HT-29 (cell line): ENCODE results near the gene TCEAL6. TPM values are rescaled to one million over a fixed set of nuclear protein-coding genes. Genes with fewer than 3 reads are reported as not detected.
"Not testable (repeated sequence)": the region's sequence is repeated elsewhere in the genome, so short reads cannot be mapped to it uniquely, and the experiment has no call there.

Source experiments
- DNase-seq: peaks from one replicate; pipeline ENCODE4 v3.0.0-alpha.2; 2015; ENCODE audit warnings: low spot score
- total RNA-seq: library from RNA; depleted of rRNA; stranded (reverse); fragments of >200 nt; shearing (Covaris generic); gene quantifications from 2 replicates; pipeline ENCODE4 v1.2.3, GENCODE V29; 2014; rRNA removed

TCEAL6 gene
- not detected in 2 replicates for total RNA-seq

GRCh38 chrX:102142274-102142673, at the start of gene TCEAL6:
TSS of gene TCEAL6 (minus strand) at chrX:102142481.
- not testable (repeated sequence) for DNase-seq

GRCh38 chrX:102185967-102186720, 43.9 kb upstream of the TCEAL6 start:
- DNase-seq = no peak

DNA sequence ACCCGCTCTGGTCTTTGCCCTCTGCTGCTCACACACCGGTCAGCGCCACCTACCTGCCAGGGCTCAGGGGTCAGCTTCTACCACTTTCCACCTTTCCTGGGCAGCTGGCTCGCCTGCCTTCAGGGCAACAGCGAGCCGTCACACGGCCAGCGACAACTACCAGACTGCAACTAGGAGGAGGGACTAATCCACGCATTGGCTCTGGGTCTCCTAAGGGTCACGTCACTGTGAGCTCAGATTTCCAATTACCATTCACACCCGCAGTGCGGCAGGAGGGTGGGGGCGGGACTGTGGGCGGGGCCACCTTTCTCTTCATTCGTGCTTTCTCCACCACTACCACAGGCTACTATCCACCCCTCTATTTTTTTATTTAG, 13.5 kb upstream of the TCEAL6 start, which contains the start of gene BEX5:
TSS of gene BEX5 (minus strand) at position 172 of the 374 bp plus-strand sequence. CDS start 1,712 bp downstream, outside the sequence.
- DNase-seq = no peak

GRCh38 chrX:102154900-102155805, 12.9 kb upstream of the TCEAL6 start:
- no peak for DNase-seq

- no peak for DNase-seq
These were observed 12.1 kb upstream of the TCEAL6 start for GRCh38 chrX:102154218-102154860.

- DNase-seq = not testable (repeated sequence)
These were observed 650 bp downstream of the TCEAL6 start for GRCh38 chrX:102141631-102142030.

DNA sequence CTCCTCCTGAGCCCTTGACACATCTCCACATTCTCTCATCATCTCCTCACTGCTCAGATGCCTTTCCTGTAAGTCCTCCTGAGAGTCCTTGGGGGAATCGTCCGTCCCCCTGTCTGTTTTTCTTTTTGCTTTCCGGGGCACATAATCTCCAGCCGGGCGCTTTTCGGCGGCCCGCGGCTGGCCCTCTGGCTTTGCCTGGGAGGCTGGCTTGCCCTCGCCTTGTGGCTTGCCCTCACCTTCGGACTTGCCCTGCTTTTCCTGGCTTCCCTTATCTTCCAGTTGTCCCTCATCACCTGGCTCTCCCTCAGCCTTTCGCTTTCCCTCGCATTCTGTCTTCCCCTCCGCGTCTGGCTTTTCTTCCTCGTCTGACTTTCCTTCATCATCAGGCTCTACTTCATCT, 1.4 kb downstream of the TCEAL6 start:
- DNase-seq = not testable (repeated sequence)

DNA sequence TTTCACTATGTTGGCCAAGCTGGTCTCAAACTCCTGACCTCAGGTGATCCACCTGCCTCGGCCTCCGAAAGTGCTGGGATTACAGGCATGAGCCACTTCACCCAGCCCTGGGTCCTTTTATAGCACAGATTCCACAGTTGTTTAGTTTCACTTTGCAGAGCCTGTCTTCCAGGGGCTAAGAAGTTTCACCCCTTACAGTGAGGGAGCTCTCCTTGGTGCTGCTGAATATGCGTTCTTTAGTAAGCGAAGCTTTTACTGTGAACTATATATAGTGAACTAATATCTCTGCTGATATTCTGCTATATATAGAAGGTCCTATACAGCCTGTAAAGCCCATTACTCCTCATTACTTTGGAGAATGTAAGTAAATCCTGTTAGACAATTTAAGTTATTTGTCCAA, 4.2 kb downstream of the TCEAL6 start:
- no peak for DNase-seq

DNA sequence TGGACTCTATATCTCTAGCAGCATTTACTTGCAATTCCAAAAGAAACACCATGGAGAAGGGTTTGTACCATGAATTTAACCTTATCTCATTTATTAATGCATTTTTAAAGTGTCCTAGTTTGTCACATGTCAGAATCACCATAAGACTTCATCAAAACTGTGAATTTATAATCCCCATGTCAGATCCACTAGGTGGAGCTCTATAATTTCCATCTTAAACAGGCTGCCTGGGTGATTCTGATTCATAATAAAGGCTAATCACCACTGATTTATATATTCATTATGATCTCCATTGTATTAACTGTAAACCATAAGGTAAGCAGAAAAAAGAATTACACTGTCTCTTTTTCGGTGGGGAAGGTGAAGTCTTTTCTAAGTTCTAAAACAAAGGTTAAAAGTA, 12.8 kb downstream of the TCEAL6 start:
- peak; percentile 35 for DNase-seq

DNA sequence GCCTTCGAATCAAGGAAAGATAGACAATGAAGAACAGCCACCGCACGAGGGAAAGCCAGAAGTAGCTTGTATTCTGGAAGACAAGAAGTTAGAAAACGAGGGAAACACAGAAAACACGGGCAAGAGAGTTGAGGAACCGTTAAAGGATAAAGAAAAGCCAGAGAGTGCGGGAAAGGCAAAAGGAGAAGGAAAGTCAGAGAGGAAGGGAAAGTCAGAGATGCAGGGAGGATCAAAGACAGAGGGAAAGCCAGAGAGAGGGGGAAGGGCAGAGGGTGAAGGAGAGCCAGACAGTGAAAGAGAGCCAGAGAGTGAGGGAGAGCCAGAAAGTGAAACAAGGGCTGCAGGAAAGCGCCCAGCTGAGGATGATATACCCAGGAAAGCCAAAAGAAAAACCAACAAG, 15.4 kb downstream of the TCEAL6 start:
- DNase-seq = no peak

DNA sequence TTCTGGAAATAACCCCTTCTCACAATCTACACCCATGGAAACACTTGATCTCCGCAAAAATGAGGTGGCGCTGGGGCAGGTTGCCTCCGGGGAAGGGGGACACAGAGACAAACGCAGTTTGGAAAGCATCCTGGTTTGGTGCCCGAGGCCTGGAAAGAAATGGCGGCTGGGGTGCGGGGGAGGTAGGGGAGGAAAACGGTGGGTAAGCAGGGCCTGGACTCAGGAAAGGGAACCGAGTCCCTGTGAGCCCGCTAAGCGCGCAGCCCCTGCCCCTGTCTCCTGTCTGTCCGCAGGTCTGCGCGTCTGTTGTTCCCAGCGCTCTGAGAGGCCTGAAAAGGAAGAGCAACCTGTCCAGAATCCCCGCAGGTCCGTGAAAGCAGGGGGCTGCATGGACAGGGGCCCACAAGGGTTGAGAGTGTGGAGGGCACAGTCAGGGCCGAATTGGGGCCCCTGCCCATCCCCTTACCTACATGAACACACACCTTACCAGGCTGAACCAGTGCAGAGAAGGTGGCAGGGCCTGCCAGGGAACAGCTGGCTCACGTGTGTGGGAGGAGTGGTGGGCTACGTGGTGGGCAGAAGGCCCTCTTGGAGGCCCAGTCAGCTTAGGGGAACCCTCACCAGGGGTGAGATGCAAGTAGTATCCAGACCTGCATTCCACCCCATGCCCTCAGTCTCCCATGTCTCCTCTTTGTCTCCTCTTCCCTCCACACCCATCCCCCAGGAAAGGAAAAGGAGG, 16.0 kb downstream of the TCEAL6 start:
- not testable (repeated sequence) for DNase-seq

- not testable (repeated sequence) for DNase-seq
These were observed 16.8 kb downstream of the TCEAL6 start, which contains the start of gene TCEAL2 for GRCh38 chrX:102125436-102125835. TSS of gene TCEAL2 (plus strand) at chrX:102125679. CDS start at chrX:102126831, 1,152 bp downstream.

GRCh38 chrX:102125014-102125413, 17.3 kb downstream of the TCEAL6 start:
- not testable (repeated sequence) for DNase-seq

DNA sequence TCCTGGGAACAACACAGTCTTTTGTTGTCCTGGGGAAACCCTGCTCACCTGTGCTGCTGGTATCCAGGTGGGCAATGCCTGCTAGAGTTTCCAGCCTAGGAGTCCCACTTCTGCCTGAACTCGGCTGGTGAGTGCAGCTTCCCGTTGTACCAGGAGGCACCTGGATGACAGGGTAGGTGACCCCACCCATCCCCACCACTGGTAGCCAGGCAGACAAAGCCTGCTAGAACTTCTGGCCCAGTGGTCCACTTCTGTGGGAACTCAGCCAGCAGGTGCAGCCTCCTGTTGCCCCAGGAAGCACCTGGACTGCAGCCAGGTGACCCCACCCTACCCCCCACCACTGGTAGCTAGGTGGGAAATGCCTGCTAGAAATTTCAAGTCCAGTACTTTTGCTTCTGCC, 26.5 kb downstream of the TCEAL6 start:
- no peak for DNase-seq

DNA sequence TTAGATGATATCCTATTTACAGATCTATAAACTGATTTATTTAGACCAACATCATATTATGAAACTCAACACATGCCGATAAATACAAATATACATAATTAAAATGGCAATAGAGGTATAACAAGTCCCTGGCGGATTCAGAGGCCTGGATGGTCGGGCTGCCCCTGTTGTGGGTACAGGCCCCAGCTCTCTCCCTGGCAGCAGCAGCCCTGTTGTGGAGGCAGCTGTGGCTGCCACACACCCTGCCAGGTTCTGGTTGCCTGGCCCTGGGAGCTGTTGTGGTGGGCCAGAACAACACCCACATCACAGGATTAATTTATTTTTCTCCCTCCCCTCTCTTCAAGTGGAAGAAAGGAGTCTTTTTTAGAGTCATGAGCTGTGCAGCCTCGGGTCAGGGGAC, 28.9 kb downstream of the TCEAL6 start:
- no peak for DNase-seq

Other genes starting within 250 kb of the TCEAL6 start
- 0.13 TPM in 1 of 2 replicates, not detected in the other for gene ZMAT1, start 210.5 kb downstream of the TCEAL6 start, total RNA-seq
- gene TCEAL2, start 16.8 kb downstream of the TCEAL6 start, total RNA-seq = not detected in 2 replicates
- gene BEX5, start 13.5 kb upstream of the TCEAL6 start, total RNA-seq = not detected in 2 replicates
- not detected in 2 replicates for gene TCP11X1, start 72.8 kb upstream of the TCEAL6 start, total RNA-seq
- gene NXF2, start 104.7 kb upstream of the TCEAL6 start, total RNA-seq = not detected in 2 replicates